Measurements from ENCODE around the gene DLX1.
A peak's percentile ranks its signal among the peaks of the same experiment; 100 is the strongest.
"Not testable (repeated sequence)": the region's sequence is repeated elsewhere in the genome, so short reads cannot be mapped to it uniquely, and the experiment has no call there.

The DLX1 gene

GRCh38 chr2:172098650-172099471, 13.6 kb downstream of the DLX1 start:
- DNase-seq (ENCODE audit: low spot score) = no peak

- no peak for DNase-seq (ENCODE audit: low spot score)
Observed at GRCh38 chr2:172099472-172100079, 14.3 kb downstream of the DLX1 start.

GRCh38 chr2:172100080-172100934, 15.0 kb downstream of the DLX1 start:
- DNase-seq (ENCODE audit: low spot score) = no peak

GRCh38 chr2:172100935-172101820, 15.9 kb downstream of the DLX1 start:
- no peak for DNase-seq (ENCODE audit: low spot score)

- no peak for DNase-seq (ENCODE audit: low spot score)
Observed at GRCh38 chr2:172101821-172102390, 16.6 kb downstream of the DLX1 start.

GRCh38 chr2:172102391-172103359, 17.4 kb downstream of the DLX1 start, which contains the start of gene DLX2:
TSS of gene DLX2 (minus strand) at chr2:172102900. CDS start at chr2:172102538, 362 bp downstream.
- peak; percentile 77 for DNase-seq (ENCODE audit: low spot score)

- peak; percentile 74 for DNase-seq (ENCODE audit: low spot score)
Observed at GRCh38 chr2:172103471-172104272, 18.4 kb downstream of the DLX1 start.

GRCh38 chr2:172105471-172106107, 20.3 kb downstream of the DLX1 start:
- no peak for DNase-seq (ENCODE audit: low spot score)

GRCh38 chr2:172106108-172106961, 21.0 kb downstream of the DLX1 start:
- no peak for DNase-seq (ENCODE audit: low spot score)

GRCh38 chr2:172107690-172108586, 22.6 kb downstream of the DLX1 start:
- no peak for DNase-seq (ENCODE audit: low spot score)

- no peak for DNase-seq (ENCODE audit: low spot score)
Observed at GRCh38 chr2:172108587-172108930, 23.3 kb downstream of the DLX1 start.

- DNase-seq (ENCODE audit: low spot score) = no peak
Observed at GRCh38 chr2:172109256-172109987, 24.1 kb downstream of the DLX1 start.

GRCh38 chr2:172109988-172110811, 24.9 kb downstream of the DLX1 start:
- DNase-seq (ENCODE audit: low spot score) = no peak

GRCh38 chr2:172113617-172114016, 28.3 kb downstream of the DLX1 start:
- no peak for DNase-seq (ENCODE audit: low spot score)

- not testable (repeated sequence) for DNase-seq (ENCODE audit: low spot score)
Observed at GRCh38 chr2:172114176-172114575, 28.9 kb downstream of the DLX1 start.

Data from putamen (tissue), 1 donor.